HG03469 (cell line): ENCODE results near the gene TCTN2.

Experiments
- ATAC-seq: cut with Tn5 transposase; IDR thresholded peaks from one replicate; pipeline ENCODE4 v1.9.1; 2021; ENCODE audit warnings: mild to moderate bottlenecking, moderate library complexity, moderate number of reproducible peaks; ENCODE audit not compliant: unreplicated experiment

TCTN2 gene

DNA sequence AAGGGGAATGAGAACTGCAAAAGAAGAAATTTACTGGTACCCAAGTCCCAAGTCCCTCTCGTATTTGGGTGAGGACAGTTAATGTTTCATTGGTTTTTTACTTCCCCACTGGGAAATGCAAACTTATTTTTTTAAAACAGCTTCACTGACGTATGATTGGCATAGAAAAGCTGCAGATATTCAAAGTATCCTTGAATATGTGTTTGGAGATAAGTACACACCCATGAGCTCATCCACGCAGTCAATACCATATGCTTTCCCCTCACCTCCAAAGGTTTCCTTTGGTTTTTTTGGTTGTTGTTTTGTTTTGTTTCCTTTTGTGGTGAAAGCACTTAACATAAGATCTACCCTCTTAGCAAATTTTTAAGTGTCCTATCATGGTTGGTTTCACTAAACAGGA lies 13.1 kb downstream of the TCTN2 start:
- ATAC-seq, result no peak

DNA sequence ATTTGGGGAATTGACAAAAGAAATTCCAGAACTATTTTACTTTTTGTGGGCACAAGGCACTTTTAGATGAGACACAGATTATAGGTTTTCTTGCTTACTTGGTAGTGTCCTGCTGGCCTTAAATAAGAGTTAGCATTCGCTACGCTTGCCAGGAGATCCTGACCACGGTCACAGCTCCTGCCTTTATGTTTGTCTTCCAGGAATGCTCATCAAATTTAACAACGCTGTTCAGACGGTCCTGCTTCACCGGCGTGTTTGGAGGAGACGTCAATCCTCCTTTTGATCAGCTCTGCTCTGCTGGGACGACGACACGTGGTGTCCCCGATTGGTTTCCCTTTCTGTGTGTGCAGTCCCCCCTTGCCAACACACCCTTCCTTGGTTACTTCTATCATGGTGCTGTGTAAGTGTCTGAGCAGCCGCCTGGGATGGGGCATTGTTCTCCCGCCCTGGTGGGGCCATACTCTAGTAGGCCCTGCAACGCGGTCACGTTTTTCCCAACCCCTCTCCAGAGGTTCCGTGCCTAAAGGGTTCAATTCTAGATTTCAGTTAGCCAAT lies 15.8 kb downstream of the TCTN2 start:
- ATAC-seq, result no peak

DNA sequence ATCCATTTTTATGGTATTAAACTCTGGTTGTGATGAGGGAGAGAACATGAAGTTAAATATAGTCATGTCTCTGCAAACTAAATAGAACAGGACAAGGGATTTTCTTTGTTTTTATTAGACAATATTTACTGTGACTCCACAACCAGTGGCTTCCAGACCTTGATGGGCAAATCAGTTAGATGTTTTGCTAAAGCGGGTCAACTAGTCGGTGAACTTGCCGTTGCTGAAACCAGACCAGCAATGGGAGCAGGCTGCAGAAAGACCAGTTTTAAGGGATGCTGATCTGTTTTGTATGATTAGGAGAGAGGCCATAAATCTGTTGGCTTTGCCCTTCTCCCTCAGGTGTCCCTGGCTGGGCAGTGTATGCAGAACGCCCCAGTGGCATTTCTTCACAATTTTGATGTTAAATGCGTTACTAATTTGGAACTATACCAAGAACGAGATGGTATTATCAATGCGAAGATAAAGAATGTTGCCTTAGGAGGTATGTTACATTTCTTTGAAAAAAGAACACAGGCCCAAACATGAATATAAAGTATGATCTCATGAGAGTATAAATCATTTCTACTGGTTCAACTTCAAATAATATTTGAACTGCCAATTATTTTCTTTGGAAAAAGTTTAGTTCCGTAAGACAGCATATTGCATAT lies 19.4 kb downstream of the TCTN2 start:
- ATAC-seq, result no peak

DNA sequence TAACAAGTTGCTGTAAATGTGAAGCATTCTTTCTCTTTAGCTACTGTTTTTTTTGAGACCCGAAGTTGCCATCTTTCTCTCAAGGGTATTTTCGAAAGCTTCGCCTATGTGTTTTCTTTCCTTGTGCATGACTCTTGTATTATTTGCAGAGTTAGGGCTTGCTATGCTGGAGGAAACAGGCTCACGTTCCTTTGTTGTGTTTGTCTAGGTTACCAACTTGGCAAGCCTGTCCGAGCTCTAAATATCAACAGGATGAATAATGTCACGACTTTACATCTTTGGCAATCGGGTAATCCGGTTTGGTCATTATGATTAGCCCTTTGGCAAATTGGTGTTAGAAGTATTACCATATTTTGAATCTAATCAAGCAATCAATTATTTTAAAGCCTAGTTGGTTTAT lies 25.3 kb downstream of the TCTN2 start:
- no peak for ATAC-seq

DNA sequence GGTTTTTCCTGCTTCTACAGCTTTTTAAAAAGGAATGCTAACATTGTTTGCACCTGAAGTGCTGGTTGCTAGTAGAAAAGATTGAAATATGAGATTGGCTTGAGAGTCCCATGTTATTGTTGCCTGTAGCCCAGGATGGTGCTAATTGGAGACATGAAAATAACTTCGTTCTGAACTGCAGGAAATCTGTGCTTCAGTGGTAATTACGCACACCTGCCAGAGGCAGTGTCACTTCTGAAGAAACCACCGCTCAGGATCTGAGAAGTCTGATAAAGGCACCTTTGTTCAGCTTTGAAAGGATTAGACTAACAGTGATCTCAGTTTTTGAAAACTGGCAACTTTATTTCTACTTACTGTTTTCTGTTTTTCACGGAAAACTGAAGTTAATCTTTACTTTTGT lies 25.7 kb downstream of the TCTN2 start:
- ATAC-seq, result no peak

DNA sequence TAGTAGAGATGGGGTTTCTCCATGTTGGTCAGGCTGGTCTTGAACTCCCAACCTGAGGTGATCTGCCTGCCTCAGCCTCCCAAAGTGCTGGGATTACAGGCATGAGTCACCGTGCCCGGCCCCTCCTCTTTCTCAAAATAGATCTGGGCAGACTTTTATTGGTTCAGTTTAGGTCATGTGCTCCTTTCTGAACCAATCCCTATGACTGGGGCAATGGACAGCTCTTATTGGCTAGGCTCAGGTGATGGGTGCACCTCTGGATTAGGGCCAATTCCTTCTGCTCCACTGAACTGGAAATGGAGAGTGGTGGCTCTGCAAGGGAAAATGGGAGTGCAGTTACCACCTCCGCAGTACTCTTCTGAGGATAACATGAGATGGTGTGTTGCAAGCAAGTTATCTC lies 35.0 kb downstream of the TCTN2 start:
- ATAC-seq, result no peak

DNA sequence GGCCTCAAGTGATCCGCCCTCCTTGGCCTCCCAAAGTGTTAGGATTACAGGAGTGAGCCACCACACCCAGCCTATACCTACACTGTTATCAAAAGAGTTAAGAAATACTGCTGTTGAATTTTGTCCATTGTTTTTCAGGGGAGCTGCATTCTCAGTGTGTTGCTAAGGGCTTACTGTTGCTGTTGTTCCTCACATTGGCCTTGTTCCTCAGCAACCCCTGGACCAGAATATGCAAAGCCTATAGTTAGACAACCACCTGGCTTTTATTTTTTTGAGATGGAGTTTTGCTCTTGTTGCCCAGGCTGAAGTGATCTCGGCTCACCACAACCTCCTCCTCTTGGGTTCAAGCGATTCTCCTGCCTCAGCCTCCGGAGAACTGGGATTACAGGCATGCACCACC lies 36.6 kb downstream of the TCTN2 start:
- ATAC-seq, result no peak

DNA sequence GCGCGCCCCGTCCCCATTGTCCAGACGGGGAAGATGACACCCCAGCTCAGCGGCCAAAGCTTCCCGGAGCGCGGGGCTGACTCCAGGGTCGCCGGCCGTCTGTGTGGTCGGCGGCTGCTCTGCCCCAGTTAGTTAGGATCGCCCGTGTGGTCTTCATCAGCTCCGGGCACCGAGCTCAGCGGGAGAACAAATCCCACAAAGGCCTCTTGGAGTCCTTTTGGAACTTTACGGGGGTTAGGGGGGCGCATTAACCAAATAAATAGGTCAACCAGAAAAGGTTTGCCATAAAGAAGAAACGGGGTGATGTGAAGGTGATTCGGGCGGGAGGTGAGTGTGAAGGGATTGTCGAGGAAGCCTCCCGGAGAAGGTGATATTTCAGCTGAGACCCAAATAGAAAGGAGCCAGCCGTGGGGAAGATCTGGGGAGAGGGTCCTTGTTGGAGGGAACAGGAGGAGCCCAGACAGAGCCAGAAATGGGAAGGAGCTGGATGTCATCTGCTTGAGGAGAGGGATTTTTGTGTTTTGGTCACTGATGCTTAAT lies 41.9 kb downstream of the TCTN2 start:
- no peak for ATAC-seq

DNA sequence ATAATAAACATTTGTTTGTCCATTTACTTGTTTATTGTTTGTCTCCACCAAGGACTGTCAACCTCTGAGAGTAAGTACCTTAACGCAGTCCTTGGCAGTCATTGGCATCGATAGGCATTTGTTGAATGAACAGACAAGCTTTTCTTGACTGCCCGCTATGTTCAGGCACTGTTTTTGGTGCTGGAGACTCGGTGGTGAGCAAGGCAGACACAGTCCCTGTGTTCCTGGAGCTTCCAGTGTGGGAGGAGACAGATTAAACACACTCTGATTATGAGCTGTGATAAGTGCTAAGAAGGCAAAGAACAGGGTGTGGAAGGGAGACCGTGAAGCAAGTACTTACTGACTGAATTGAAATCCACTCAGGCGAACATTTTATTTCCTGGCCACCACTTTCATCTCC lies 42.5 kb downstream of the TCTN2 start:
- no peak for ATAC-seq

DNA sequence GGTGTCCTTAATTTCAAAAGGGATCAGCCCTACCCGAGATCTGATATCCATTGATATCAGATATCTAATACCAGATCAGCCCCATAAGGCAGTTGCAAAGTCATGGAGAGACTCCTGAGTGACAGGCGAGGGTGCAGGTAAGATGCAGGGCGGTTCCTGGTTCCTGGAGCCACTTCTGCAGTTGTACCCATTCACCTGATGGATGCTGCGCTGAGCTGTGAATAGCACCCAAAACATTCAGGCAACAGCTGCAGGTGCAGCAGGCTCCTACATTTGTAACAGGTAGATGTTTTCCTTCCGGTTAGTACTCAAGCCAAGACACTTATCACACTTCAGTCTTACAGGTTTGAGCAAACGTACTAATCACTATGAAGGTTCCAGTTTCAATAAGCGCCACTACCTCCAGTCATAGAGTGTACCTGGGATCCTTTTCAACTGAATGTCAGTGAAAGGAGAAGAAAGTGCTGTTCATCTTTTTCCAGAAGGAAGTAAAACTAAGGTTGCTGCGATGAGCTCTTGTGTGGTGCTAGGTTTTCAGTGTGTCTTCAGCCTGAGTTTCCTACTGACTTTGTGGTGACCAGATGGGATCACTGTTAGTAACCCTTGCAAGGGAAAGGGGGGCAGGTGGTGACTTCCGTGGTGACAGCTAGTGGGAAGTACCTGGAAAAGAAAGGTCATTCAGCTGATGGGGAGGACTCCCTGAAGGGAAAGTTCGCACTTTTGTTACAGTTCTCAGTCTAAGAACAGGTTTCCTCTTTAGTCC lies 43.1 kb downstream of the TCTN2 start:
- no peak for ATAC-seq

DNA sequence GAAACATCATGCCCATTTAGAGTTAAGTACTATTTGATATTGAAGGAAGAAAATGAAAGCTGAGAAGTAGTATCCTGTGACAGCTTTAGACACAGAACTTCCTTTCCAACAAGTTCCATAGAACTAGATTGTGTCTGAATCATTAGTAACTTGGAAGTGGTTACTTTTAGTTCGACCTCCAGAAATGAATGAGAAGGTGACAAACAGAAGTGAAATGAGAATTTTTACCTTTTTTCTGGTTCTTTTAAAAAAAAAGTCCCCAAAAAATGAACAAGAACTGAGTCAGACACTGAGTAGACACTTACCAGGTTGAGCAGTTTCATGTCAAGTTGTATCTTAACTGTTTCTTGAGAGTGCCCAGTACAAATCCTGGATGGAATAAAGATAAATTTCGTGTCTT lies 44.3 kb downstream of the TCTN2 start:
- no peak for ATAC-seq

DNA sequence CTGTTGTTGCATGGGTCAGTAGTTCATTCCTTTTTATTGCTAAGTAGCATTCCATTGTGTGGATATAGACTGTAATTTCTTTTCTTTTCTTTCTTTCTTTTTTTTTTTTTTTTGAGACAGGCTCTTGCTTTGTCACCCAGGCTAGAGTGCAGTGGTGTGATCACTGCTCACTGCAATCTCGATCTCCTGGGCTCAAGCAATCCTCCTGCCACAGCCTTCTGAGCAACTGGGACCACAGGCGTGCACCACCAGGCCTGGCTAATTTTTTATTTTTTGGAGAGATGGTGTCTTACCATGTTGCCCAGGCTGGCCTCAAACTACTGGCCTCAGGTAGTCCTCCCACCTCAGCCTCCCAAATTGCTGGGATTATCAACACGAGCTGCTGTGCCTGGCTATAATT lies 46.4 kb downstream of the TCTN2 start:
- no peak for ATAC-seq

DNA sequence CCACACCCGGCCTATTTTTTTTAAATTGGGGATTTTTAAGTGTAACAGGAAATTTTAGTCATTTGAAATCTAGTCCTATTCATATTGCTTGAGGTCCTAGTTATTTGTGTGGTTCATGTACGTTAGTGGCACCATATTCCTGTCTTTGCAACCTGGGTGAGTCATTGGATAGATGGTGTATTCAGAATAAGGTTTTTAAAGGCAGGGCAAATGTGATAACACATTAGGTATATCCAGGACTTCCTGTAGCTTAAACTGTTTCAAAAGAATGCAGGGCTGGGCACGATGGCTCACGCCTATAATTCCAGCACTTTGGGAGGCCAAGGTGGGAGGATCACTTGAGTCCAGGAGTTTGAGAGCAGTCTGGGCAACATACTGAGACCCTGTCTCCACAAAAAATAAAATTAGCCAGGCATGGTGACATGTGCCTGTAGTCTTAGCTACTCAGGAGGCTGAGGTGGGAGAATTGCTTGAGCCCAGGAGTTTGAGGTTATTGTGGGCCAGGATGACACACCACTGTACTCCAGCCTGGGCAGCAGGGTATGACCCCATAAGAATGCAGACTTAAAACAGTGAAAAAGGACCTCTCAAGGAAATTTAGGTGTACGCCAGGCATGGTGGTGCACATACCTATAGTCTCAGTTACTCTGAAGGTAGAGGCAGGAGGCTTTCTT lies 49.4 kb downstream of the TCTN2 start:
- no peak for ATAC-seq

DNA sequence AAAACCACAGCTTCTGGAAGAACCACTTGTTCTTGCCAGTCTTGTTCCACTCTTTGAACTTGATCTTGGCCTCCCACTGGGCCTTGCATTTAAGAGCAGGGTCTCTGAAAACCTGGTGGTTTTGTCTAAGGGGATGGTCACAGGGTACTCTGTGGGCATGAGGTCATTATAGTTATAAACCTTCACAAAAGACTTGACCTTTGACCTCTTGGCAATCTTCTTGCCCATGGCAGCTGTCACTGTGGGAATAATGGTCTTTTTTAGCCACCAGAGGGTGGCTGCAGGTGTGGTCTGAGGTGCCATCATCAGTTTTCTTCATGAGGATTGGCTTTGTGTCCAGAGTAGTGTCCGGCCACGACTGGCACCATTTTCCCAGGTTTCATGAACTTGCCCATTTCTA lies 50.3 kb downstream of the TCTN2 start:
- no peak for ATAC-seq

DNA sequence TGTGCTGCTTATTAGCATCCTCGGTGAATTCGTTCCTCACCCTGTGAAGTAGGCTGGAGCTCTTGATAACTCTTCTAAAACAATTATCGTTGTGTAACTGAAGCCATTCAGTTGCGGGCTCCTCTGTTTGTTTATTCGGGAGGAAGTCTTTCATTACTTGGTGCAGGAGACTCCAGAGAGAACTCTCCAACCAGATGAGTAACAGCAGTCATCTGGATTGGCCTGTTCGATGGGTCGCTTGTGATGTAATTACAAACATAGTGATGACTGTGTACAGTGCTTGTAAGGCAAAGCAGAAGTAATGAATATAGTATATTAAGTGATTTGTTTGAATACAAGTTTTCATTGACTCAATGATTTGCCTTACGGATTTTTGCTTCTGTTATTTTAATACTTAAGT lies 52.1 kb downstream of the TCTN2 start:
- ATAC-seq, result no peak

DNA sequence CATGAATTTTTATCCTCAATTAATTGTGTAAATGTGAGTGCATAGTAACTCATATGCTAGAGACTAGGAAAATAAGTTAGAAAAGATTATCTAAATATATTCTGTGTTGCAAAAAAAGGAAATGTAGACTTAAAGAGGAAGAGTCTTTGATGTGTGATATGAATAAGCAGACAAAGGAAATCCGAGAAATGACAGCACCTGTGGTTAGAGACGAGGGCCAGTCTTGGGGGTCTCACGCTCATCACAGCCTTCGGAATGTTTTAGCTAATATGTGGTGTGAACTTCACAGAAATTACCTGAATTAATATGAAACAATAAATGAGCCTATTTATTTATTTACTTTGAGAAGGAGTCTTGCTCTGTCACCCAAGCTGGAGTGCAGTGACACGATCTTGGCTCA lies 52.9 kb downstream of the TCTN2 start:
- ATAC-seq, result no peak

DNA sequence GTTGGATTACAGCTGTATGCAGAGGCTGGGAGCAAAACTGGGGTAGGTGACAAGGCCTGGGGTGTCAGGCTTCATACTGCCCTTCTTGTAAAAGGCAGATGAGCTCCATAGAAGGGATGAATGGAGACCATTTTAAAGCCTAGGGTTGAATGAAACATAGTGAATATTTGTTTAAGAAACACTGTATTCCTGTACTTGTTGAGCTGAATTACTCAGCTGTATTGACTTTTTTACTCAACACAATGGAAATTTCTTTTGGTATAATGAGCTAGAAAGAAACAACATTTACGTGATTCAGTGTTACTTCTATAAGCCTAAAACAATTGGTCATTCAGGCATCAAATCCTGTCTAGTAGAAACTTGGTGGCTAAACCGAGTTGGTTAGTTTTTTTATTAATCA lies 55.3 kb downstream of the TCTN2 start:
- ATAC-seq, result no peak

DNA sequence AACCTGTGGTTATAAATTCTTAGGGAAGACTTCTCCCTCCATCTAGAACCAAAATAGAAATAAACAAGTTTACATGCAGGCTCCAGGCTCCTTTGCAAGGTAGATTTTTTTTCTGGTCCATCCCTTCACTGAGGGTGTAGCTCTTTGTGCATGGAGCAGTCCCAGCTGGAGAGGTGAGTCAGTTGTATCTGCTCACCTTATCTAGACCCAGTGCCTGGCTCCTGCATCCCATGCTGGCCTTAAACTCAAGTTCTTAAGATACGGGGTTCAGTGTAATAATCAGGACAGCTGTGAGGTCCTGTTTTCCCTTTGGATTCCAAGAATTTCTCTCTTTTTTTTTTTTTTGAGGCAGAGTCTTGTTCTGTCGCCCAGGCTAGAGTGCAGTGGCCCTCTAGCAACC lies 56.0 kb downstream of the TCTN2 start:
- no peak for ATAC-seq

DNA sequence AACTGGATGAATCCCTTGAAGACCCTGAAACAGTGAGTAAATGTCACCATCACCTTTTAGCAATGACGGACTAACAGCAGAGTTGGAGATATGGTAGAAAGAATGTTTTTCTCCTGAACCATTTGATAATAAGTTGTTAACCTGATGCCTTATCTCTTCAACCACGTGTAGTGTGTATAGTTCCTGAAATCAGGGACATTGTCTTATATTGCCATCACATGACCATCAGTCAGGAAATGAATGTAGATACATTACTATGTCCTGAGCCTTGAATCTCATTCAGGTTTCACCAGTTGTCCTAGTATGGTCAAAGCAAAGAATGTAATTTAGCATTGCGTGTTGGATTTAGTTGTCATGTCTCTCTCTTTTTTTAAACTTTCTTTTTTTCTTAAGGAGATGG lies 57.0 kb downstream of the TCTN2 start:
- ATAC-seq, result no peak

DNA sequence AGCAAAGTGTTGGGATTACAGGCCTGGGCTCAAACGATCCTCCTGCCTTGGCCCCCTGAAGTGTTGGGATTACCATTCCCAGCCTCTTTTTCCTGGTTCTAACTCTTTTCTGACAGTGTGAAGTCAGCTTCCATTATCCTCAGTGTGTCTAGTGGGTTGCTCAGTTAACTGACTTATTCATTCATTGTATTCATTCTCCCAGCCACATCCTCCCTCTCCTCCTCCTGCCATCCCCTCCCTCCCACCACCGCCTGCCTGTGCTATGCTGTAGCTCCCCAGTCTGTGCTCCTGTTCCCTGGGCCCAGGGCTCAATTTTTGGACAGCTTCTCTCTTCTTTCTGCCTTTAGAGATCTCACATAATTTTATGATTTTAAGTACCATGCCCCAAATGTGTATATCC lies 60.7 kb downstream of the TCTN2 start:
- no peak for ATAC-seq

DNA sequence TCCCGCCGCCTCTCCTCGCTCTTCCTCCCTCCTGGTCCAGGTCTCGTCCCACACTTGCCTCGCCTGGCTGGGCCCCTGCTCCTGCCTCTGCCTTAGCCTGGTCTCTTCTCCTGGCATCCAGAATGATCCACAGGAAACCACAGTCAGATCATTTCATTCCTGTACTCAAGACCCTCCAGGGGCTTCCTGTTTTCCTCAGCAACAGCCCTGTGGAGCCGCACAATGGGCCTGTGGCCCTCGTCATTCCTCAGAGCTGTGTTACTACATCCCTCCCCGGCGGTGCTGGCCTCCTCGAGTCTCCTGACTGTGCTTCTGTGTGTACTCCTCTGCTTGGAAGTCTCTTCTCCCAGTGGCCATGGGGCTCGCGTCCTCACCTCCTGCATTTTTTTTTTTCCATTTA lies 61.3 kb downstream of the TCTN2 start:
- no peak for ATAC-seq

DNA sequence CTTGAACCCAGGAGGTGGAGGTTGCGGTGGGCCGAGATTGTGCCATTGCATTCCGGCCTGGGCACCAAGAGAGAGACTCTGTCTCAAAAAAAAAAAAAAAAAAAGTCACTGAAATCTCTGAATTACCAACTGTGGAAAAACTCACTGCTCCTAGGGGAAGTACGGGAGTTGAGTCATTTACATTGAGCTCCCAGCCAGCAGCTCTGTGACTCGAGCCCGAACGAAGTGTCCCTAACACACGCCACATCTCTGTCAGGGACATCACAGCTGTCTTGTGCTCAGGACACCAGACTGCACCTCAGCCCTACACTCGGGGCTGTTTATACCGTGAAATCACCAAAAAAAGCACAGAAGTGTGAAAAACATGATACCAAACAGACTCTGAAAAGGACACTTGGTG lies 62.3 kb downstream of the TCTN2 start:
- no peak for ATAC-seq
